Anterior cingulate cortex (tissue), 58 donors: ENCODE data around the gene ARRB2.
A peak's percentile ranks its signal among the peaks of the same experiment; 100 is the strongest.
"Not testable (repeated sequence)": the region's sequence is repeated elsewhere in the genome, so short reads cannot be mapped to it uniquely, and the experiment has no call there.

ENCODE experiments used
- DNase-seq, 58 donors: peaks; one replicate each; lab custom pipeline; 2025; lab: John Stamatoyannopoulos, UW

ARRB2 gene

GRCh38 chr17:4699401-4700056 lies 10.9 kb upstream of the ARRB2 start:
- peak in 1 of 58 donors; percentile 9 for DNase-seq

GRCh38 chr17:4701116-4701515 lies 9.3 kb upstream of the ARRB2 start:
- DNase-seq: no peak

- DNase-seq: no peak
Measured at GRCh38 chr17:4703330-4703691, 7.1 kb upstream of the ARRB2 start.

- not testable (repeated sequence) for DNase-seq
Measured at GRCh38 chr17:4704574-4704907, 5.9 kb upstream of the ARRB2 start.

- DNase-seq: no peak
Measured at GRCh38 chr17:4704991-4705390, 5.4 kb upstream of the ARRB2 start.

- DNase-seq: no peak
Measured at GRCh38 chr17:4706121-4706520, 4.3 kb upstream of the ARRB2 start.

GRCh38 chr17:4708436-4708835 lies 2.0 kb upstream of the ARRB2 start:
- peak in 16 of 58 donors; percentile 2 to 49 (median 20) for DNase-seq

- peak in 6 of 58 donors; percentile 7 to 62 (median 47) for DNase-seq
Measured at GRCh38 chr17:4710693-4711634, 532 bp downstream of the ARRB2 start.

GRCh38 chr17:4711661-4712181 lies 1.3 kb downstream of the ARRB2 start:
- DNase-seq: peak in 29 of 58 donors; percentile 7 to 56 (median 30)

GRCh38 chr17:4712526-4712925 lies 2.1 kb downstream of the ARRB2 start:
- DNase-seq: no peak

- not testable (repeated sequence) for DNase-seq
Measured at GRCh38 chr17:4714340-4715062, 4.1 kb downstream of the ARRB2 start.

GRCh38 chr17:4715063-4715744 lies 4.8 kb downstream of the ARRB2 start:
- no peak for DNase-seq

GRCh38 chr17:4716081-4716480 lies 5.6 kb downstream of the ARRB2 start:
- no peak for DNase-seq

GRCh38 chr17:4717791-4718190 lies 7.4 kb downstream of the ARRB2 start:
- DNase-seq: no peak

- DNase-seq: no peak
Measured at GRCh38 chr17:4718276-4718675, 7.8 kb downstream of the ARRB2 start.

GRCh38 chr17:4719146-4719545 lies 8.7 kb downstream of the ARRB2 start:
- DNase-seq: no peak

- DNase-seq: no peak
Measured at GRCh38 chr17:4719684-4720221, 9.3 kb downstream of the ARRB2 start.

- no peak for DNase-seq
Measured at GRCh38 chr17:4720787-4721186, 10.4 kb downstream of the ARRB2 start.

GRCh38 chr17:4721203-4722135 lies 11.0 kb downstream of the ARRB2 start:
- no peak for DNase-seq
